HG02970 (cell line): Measurements from ENCODE around the gene SCLY.
"Not testable (repeated sequence)": the region's sequence is repeated elsewhere in the genome, so short reads cannot be mapped to it uniquely, and the experiment has no call there.

Source experiments
- ATAC-seq: cut with Tn5 transposase; IDR thresholded peaks from one replicate; pipeline ENCODE4 v1.9.1; 2021; ENCODE audit warnings: mild to moderate bottlenecking, moderate library complexity, moderate number of reproducible peaks; ENCODE audit not compliant: unreplicated experiment, low FRiP score

SCLY gene

DNA sequence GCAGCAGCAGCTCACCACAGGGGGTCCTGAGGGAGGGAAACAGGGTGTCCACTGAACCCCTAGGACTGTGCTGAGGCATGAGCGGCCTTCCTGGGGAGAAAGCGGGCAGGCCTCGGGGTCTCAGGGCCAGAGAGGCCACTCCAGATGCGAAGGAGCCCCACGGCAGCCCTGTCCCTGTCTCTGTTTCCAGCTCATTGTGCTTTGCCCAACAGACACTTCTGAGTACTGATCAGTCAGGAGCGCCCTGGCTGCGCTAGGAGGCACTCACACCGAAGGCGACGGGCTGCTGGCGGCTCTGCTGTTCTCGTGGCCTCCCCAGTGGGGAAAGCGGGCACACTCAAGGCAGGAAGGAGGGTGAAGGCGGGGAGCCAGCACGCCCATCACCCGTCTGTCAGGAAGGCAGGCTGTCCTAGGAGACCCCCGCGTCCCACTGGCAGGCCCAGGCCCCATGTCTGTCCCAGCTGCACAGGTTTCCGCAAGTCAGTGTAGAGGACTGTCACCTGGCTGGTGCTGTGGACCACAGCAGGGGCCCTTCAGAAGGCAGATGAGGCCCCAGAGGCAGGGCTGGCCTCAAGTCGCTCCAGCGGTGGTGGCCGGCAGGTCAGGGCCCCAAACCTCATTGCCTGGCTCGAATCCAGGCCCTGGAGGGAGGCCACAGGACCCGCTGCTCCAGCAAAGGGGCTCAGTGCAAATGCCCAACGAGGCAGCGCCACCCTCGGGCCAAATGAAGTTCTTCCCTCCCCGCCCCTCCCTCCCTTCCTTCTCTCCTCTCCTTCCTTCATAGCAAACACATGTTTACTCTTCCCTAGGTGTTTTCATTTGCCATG lies 46.1 kb downstream of the SCLY start:
- ATAC-seq = no peak

DNA sequence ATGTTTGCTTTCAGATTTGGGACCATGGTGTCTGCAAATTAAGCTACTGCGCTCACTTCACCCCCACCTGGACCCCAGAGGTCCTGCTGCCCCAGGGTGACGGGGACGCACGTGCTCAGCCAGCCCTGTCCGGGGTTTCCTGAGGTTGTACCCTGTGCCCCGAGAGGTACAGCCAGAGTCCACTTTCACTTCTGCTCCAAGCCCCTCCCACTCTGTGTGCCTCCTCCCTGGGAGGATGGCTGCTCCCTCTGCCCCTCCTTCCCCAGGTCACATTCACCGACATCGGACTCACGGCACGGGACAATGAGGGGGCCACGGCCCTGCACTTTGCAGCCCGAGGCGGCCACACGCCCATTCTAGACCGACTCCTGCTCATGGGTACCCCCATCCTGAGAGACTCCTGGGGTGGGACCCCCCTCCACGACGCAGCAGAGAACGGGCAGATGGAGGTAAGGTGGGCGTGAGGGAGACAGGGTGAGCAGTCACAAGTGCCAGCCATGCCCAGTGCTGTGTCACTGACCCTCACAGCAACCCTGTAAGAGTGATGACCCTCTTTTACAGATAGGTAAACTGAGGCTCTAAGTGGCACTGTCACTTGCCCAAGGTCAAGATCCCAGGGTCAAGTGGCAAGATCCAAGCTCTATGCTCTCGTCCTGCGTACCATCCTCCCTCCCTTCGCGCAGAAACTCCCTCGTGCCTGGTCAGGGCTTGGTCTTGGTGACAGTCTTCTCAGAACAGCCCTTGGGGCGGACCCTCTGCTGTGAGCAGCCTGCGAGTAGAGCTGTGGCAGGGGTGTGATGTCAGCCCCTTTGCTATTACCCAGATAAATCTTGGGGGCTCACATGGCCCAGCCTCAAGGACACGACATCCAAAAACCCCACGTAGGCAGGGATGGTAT lies 47.0 kb downstream of the SCLY start:
- no peak for ATAC-seq

DNA sequence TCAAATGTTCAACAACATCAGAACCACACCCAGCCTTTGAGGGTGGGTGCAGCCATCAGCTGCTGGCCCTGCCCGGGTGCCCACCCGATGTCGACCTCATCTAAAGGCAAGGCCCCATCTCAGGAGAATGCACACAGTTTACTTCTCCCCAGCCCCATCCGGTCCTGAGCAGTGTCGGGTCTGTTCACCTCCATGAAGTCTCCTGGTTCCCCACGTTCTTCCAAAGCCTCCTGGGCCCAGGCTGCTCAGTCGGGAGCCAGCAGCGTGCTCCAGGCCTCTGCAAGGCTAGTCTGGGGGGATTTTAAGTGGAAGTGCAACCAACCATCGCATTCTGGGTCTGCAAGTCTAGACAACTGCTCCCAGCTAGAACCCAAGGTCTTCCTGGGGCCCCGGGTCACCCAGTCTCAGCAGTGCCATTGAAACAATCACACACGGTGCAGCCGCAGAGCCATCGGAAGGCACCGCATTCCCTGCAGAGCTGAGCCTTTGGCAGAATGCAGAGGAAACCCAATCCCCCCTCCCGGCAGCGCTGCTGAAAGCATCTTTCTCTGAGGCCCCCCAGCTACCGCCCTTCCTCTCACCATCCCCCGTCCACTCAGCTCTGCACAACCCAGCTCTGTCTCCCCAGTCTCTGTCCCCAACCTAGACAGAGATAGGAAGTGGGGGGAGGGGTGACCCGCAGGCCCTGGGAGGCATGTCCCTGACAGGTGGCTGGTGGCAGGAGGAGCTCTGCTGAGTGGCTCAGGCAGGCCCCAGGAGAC lies 47.8 kb downstream of the SCLY start:
- ATAC-seq = peak; percentile 43

DNA sequence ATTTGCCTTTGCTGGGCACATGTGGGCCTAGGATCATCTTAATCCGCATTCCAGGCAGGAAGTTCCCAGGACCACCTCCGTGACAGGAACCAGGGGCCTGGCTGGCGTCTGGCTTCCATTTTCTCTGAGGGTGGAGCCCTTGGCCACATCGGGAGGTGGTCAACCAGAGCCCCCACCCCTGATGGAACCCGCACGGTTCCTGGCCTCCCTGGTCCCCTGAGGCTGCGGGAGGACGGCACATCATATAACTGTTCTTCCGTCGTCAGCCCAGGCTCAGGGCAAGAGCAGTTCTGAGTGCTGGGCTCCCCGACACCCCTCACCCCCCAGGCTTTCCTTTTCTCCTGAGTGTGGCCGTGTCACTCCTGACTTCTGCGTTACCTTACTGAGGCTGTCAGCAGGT lies 52.8 kb downstream of the SCLY start:
- ATAC-seq = no peak

DNA sequence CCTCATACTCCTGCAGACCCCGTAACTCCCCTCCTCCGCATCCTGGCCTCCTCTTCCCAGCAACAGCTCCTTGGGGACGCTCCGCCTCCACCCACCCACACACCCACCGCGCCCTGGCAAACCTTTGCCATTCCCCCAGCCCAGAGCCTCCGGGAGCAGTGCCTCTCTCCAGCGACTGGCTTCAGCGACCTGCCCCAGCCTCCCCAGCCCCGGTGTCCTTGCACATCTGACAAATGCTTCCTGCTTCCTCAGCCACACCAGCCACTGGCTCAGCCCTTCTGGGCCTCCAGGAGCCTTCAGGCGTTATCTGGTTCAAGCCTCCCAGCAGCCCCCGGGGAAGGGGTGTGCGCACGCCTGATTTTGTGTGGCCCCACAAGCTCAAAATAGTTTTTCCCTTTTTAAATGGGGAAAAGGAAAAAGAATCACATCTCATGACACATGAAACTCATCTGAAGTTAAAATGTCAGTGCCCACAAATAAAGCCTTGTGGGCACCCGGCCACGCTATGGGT lies 53.6 kb downstream of the SCLY start:
- ATAC-seq = no peak

DNA sequence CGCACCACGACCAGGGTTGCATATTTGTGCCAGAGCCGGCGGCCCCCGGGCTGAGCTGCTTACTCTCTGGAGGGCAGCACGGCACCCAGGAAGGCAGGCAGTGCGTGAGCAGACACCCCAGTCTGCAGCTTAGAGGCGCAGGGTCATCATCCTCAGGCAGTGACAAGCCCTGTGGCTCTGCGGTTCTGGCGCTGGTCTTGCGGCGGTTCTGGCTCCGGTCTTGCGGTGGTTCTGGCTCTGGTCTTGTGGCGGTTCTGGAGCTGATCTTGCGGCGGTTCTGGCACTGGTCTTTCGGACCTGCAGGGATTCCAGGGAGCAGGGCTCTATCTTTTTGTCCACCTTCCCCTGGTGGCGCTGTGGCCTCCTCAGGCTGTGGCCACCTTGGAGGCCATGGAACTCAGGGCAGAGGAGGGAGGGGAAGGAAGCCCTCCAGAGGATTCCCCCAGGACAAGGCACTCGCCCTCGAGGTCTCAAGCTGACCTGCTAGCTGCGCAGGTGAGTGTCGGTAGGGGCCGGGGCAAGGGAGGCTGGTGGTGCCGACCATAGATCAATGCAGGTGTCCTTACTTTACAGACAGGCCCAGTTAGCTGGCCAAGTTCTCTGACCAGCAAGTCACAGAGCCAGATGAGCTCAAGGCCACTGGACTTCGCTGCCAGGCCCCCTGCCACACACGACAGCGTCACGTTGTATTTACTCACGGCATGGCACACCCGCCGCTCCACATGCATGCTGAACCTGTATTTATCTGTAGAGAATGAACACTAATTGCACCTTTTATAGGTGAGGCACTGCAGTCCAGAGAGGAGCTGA lies 54.3 kb downstream of the SCLY start:
- ATAC-seq = no peak

DNA sequence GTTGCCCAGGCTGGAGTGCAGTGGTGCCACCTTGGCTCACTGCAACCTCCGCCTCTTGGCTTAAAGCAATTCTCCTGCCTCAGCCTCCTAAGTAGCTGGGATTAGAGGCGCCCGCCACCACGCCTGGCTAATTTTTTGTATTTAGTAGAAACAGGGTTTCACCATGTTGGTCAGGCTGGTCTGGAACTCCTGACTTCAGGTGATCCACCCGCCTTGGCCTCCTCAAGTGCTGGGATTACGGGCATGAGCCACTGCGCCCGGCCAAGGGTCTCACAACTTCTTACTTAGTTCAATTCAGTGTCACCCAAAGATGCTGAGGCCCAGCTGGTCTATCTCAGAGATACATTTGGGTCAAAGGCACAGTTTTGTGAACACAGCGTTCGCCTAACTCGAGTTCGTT lies 54.9 kb downstream of the SCLY start:
- not testable (repeated sequence) for ATAC-seq

DNA sequence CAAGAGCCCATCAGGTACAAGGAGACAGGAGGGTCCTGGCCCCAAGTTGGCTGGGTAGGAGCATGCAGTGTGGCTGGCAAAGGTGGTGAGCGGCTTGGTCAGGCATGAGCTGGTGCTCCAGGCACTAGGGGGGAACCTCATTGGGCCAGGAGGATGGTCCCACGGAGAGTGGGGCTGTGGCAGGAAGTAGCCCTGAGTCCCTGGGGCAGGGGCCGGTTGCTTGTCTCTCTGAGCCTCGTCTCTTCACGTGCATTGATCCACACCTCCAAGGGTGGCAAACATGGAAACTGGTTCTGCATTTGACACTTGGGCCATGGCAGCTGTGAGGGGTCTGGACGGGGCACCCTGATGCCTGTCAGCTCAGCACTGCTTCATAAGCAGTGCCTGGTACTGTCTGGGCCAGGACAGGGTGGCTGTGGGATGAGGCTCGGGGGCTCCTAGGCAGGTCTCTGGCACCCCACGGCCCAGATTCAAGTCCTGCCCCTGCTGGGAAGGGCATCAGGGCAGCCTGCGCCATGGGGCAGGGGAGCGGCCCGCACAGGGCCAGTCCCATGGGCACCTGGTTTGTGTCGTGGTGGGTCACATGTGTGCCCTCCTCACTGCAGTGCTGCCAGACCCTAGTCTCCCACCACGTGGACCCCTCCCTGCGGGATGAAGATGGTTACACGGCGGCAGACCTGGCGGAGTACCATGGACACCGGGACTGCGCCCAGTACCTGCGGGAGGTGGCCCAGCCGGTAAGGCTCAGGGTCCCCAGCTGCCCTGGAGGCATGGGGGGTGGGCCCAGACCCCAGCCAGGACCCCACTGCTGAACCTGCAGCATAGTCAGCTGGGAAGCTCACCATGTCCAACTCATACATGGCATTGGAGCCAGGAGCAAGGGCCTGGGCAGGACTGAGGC lies 55.7 kb downstream of the SCLY start:
- no peak for ATAC-seq

DNA sequence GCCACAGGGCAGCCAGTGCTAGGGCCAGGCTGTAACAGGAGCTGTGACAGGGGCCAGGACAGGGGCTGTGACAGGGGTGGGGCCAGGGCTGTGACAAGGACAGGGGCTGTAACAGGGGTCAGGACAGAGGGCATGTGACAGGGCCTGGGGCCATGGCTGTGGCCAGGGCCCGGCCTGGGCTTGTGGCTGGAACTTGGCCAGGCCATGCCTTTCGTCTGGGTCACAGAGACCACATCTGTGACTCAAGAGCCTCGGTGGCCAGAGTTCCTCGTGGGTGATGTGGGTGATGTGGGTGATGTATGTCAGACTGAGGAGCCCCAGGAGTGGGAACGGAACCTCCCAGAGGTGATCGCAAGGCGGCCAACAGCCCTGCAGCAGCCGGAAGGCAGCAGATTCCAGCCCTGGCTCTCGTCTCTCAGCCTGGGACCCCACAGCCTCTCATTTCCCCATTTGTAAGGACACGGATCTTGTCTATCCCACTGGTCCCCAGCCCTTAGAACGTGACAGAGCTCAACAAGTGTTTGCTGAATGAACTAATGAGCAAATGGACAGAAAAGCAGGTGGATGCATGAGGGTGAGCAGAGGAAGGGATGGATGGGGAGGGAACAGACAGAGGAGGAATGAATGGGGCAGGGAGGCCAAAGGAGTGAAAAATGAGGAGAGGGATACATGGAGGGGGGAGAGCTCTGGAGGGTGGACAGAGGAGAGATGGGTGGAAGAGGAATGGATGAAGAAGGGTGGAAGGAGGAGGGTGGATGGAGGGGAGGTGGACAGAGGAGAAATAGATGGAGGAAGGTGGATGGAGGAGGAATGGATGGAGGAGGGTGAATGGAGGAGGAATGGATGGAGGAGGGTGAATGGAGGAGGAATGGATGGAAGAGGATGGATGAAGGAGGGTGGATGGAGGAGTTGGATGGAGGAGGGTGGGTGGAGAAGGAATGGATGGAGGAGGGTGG lies 56.7 kb downstream of the SCLY start:
- no peak for ATAC-seq

DNA sequence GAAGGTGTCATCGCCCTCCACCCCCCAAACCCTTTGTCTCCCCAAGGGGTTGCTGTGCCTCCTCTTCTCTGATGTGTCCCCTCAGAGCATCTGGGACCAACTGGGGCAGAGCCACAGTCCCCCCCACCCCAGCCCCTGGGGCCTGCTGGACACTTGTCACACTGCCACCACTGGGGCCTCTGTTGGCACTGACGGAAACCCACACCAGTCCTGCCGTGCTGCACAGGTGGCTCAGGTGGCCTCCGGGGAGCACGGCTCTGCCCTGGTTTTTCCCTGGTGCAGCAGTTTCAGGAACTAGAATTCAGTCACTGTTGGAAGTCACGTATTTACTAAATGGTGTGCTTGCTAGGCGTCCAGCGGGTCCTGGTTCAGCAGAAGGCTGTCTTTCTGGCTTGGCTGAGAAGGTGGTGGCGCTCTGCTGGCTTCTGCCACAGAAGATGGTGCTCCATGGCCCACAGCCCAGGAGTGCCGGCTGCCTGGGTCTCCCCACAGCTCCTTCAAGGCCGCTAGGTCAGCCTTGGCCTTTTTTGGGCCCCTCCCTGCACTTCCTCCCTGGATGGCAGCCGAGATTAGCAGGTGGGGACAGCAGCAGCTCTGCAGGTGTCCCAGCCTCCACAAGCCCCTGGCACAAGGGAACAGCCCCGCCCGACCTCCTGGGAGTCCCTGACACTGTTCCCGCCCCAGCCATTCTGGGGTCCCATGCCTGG lies 59.1 kb downstream of the SCLY start:
- no peak for ATAC-seq

DNA sequence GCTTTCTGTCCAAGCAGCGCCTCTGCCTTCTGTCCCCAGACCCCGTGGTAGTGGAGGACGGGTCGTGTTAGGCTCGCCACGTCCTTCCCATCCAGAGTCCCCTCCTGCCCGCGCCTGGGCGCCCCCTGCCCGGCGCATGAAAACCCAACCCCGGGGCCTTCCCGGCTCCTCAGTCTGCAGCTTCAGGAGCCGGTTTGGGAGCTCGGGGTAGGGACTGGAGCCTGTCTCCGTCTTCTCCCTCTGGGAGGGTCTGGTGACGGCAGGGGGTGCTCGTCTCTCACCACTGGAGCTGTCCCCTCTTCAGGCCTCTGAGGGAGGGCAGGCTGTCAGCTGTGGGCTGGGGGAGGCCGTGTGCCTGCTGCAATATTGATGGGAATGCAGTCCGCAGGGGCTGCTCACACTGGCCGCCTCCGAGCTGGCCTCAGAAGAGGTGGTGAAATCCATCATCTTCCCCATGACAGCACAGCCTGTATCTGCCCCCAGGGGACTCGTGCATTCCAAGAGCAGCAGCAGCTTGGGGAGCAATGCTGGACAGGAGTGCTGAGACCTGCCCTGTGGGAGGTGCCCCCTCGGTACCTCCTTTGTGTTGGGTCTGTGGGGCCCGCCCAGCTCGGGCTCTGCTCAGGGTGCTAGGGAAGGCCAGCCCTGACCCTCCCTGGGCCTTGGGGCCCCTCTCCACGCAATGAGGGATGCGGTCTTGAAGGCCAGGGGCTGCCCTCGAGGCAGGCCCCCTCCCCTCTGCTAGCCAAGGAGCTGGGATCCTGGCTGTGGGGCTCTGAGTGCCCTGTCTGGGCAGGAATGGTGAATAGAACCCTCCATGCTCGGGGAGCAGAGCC lies 59.9 kb downstream of the SCLY start:
- no peak for ATAC-seq

DNA sequence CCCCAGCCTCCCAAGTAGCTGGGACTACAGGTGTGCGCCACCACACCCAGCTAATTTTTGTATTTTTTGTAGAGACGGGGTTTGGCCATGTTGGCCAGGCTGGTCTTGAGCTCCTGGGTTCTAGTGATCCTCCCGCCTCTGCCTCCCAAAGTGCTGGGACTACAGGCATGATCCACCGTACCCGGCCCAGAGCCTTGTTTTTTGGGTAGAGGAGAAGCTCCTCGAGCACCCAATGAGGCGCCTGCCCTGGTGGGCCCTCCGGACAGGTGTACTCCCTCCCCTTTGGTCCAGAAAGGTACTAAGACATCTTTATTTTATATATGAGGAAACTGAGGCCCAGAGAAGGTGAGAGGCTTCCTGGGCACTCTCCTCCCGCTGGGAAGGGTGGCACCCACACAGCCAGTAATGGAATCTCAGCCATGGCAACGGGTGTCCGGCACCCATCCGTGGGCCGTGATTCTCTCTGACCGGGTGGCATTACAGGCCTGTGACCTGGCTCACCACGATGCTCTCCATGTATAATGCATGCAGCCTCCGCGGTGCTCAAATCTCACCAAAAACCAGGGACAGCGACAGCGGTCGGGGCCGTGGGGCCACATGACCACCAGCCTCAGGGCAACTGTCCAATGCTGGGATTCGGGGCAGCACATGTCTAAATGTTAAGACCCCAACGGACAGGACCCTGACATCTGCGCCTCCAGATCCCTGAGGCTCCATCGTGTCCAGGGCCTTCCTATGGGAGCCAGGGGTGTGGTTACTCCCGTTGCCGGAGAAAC lies 60.9 kb downstream of the SCLY start:
- no peak for ATAC-seq

DNA sequence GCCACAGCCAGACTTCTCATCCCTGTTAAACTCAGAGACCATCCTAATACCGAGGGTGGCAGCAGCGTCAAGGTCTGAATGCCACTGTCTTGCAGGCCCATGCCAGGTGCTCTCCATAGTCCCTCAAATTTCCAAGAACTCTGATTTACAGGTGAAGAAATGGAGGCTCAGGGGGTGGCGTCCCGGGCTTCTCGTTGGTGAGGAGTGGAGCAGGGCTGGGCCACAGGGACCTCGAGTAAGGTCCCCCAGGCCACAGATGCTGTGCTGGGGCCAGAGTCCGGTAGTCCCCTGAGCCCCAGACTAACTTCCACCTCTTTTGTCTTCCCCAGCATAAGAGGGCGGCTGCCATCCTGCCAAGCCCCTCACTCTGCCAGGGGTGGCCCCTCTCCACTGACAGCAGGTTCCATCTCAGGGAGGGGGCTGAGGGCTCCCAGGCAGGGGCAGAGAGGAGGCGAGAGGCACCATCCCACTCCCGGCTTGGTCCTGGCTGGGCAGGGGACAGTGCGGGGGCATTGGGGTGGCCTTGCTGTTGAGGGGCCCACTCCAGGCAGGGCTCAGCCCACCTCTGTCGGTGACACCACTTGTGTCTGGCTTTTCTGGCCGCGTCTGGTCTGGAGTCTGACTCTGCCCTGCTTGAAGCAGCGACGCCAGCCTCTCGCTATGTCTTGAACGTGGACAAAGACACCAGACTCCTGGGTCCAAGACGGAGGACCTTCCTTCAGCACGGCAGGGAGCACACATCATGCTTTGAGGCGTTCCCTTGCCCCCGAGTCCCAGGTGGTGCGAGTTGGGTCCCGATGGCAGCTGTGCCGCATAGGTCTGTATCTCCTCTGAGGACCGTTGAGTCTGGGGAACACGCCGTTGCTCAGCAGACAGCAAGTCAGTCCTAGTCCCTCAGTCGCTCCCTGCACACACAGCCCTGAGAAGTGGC lies 61.8 kb downstream of the SCLY start:
- ATAC-seq = no peak

DNA sequence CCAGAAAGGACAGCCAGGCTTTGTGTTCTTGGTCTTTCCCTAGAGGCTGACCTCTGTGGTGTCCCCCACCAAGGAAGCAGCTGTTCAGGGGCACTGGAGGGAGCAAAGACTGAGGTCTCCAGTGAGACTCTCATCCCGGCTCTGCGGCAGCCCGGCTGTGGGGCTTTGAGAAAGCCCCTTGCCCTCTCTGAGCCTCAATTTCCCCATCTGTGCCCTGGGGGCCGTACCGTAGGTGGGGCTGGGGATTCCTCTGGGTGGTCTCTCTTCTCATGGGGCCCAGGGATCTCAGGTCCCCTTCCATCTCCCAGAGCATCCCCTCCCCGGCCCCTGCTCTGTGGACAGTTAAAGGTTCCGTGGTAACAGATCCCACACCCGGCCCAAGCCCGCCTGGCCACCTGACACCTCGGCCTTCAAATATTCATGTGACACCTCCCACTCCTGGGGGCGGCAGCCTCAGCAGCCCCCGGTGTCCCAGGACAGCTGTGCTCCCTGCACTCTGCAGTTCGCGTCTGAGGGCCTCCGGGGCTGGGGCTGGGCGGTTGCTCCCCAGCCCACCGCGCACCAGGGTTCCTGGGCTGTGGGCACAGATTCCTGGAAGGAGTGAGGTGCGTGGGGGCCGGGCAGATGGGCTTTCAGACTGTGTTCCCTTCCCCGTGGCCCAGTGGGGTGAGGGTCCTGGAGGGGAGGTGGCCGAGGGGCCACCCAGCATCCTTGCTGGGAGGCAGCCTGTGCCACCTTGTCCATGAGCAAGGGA lies 62.6 kb downstream of the SCLY start:
- no peak for ATAC-seq
